ENCODE data around the gene SELPLG. TPM values are rescaled to one million over a fixed set of nuclear protein-coding genes. Genes with fewer than 3 reads are reported as not detected.

Gene SELPLG
- total and polyA plus RNA-seq, 2 donors (not counting 1 experiment from before 2014, with no cell fraction given), result 6.1 to 8.0 TPM

GRCh38 chr12:108573317-108573716 is 60.4 kb downstream of the SELPLG start:
- Histone ChIP-seq H2AFZ (ENCODE audit: insufficient read depth, low read depth, low read length, poor library complexity, severe bottlenecking) (no peak overlapping the region), H3K9ac (ENCODE audit: low read length) (no peak overlapping the region), H3K79me2 (ENCODE audit: control insufficient read depth, insufficient read depth, low read length) (no peaks in the 10 kb centered on the region), H3K4me2 (replicated peaks; ENCODE audit: low read depth, low read length, poor library complexity, severe bottlenecking) (peak overlapping the region; percentile 18), H3K4me1 (ENCODE audit: control insufficient read depth in 2 of 2, insufficient read depth in 2 of 2, low read length in 2 of 2) (peaks cover 33 to 53% of the 10 kb centered on the region in 2 donors), H3K36me3 (replicated peaks in 1 of 2; ENCODE audit: control extremely low read depth in 1 of 2, control insufficient read depth in 1 of 2, extremely low read depth in 1 of 2, insufficient read depth in 2 of 2, low read length in 1 of 2) (peaks cover 0 to 9% of the 10 kb centered on the region in 2 experiments), H3K4me3 (ENCODE audit: control extremely low read depth in 1 of 5, extremely low read depth in 1 of 5, insufficient read depth in 1 of 5, low read depth in 2 of 5, low read length in 4 of 5) (peak overlapping the region in 1 of 5 experiments; percentile 13), H3K27ac (ENCODE audit: low read length in 2 of 2) (no peak overlapping the region), H3K9me3 (ENCODE audit: control extremely low read depth in 1 of 3, control insufficient read depth in 2 of 3, insufficient read depth in 1 of 3, low read length in 2 of 3) (no peaks in the 10 kb centered on the region), H3K27me3 (replicated peaks in 1 of 4; ENCODE audit: control extremely low read depth in 1 of 4, control insufficient read depth in 3 of 4, insufficient read depth in 4 of 4, low read length in 3 of 4) (no peaks in the 10 kb centered on the region), H4K20me1 (ENCODE audit: control insufficient read depth, insufficient read depth, low read length, poor library complexity, severe bottlenecking) (no peaks in the 10 kb centered on the region)
- ATAC-seq (ENCODE audit: low read depth), result no peak
- Mint-ChIP-seq H3K27ac (peak overlapping the region; percentile 47), H3K9me3 (ENCODE audit: insufficient read depth) (peaks cover 2% of the 10 kb centered on the region), H3K27me3 (no peaks in the 10 kb centered on the region), H3K4me1 (peaks cover 68% of the 10 kb centered on the region), H3K4me3 (no peak overlapping the region)
- WGBS (ENCODE audit: insufficient coverage), result no CpG with 5 or more reads among the region's 2 CpGs
- TF ChIP-seq, protein P1, sequence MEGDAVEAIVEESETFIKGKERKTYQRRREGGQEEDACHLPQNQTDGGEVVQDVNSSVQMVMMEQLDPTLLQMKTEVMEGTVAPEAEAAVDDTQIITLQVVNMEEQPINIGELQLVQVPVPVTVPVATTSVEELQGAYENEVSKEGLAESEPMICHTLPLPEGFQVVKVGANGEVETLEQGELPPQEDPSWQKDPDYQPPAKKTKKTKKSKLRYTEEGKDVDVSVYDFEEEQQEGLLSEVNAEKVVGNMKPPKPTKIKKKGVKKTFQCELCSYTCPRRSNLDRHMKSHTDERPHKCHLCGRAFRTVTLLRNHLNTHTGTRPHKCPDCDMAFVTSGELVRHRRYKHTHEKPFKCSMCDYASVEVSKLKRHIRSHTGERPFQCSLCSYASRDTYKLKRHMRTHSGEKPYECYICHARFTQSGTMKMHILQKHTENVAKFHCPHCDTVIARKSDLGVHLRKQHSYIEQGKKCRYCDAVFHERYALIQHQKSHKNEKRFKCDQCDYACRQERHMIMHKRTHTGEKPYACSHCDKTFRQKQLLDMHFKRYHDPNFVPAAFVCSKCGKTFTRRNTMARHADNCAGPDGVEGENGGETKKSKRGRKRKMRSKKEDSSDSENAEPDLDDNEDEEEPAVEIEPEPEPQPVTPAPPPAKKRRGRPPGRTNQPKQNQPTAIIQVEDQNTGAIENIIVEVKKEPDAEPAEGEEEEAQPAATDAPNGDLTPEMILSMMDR (IDR thresholded peaks at IDR 0.05), result no peak
- TF ChIP-seq EZH2 (IDR thresholded peaks at IDR 0.05; ENCODE audit: borderline replicate concordance, insufficient read depth, low read depth, low read length, poor library complexity, severe bottlenecking), result no peak
- POLR2A ChIA-PET, result interaction anchor here (0.9 to 1.9 kb wide), 6 partner anchors 11 to 62 kb away, joined by 3 to 9 read pairs (median 3); partner anchors contain the start of gene ISCU
- DNase-seq, result no peak
- intact Hi-C loops (cut with micrococcal nuclease), result no loop called here
- CTCF ChIA-PET, result interaction anchor here (0.7 to 19.8 kb wide), 8 partner anchors 11 to 277 kb away, joined by 3 to 424 read pairs (median 9); partner anchors contain the start of genes ISCU and SELPLG

GRCh38 chr12:108572166-108572790 is 61.4 kb downstream of the SELPLG start:
- no peak for TF ChIP-seq EZH2 (IDR thresholded peaks at IDR 0.05; ENCODE audit: borderline replicate concordance, insufficient read depth, low read depth, low read length, poor library complexity, severe bottlenecking)
- TF ChIP-seq, protein P1 (IDR thresholded peaks at IDR 0.05), result no peak
- no peak overlapping the region for H3K27ac ChIP-seq (ENCODE audit: low read length in 2 of 2)
- POLR2A ChIA-PET, result interaction anchor here (0.6 to 1.9 kb wide), 7 partner anchors 43 to 290 kb away, joined by 3 to 9 read pairs (median 3); no protein-coding TSS in a partner anchor
- H3K9me3 Mint-ChIP-seq (ENCODE audit: insufficient read depth), result no peaks in the 10 kb centered on the region
- H3K4me3 Mint-ChIP-seq, result peak overlapping the region; percentile 38
- H2AFZ ChIP-seq (ENCODE audit: insufficient read depth, low read depth, low read length, poor library complexity, severe bottlenecking), result peak overlapping the region; percentile 0
- no peaks in the 10 kb centered on the region for H3K79me2 ChIP-seq (ENCODE audit: control insufficient read depth, insufficient read depth, low read length)
- ATAC-seq (ENCODE audit: low read depth) (peak; percentile 44), DNase-seq (peak; percentile 48)
- CTCF ChIA-PET, result interaction anchor here (0.7 to 19.8 kb wide), 11 partner anchors 8 to 253 kb away, joined by 3 to 424 read pairs (median 7); partner anchors contain the start of genes ISCU and SELPLG
- peaks cover 78% of the 10 kb centered on the region for H3K4me1 Mint-ChIP-seq
- WGBS (ENCODE audit: insufficient coverage), result 65% methylated on average over 6 of the region's 8 CpGs
- intact Hi-C loops (cut with micrococcal nuclease), result no loop called here
- H3K9me3 ChIP-seq (ENCODE audit: control extremely low read depth in 1 of 3, control insufficient read depth in 2 of 3, insufficient read depth in 1 of 3, low read length in 2 of 3), result no peaks in the 10 kb centered on the region
- no peaks in the 10 kb centered on the region for H3K27me3 ChIP-seq (replicated peaks in 1 of 4; ENCODE audit: control extremely low read depth in 1 of 4, control insufficient read depth in 3 of 4, insufficient read depth in 4 of 4, low read length in 3 of 4)
- no peaks in the 10 kb centered on the region for H4K20me1 ChIP-seq (ENCODE audit: control insufficient read depth, insufficient read depth, low read length, poor library complexity, severe bottlenecking)
- peak overlapping the region; percentile 80 for H3K27ac Mint-ChIP-seq
- H3K36me3 ChIP-seq (replicated peaks in 1 of 2; ENCODE audit: control extremely low read depth in 1 of 2, control insufficient read depth in 1 of 2, extremely low read depth in 1 of 2, insufficient read depth in 2 of 2, low read length in 1 of 2), result peaks cover 3 to 20% of the 10 kb centered on the region in 2 experiments
- no peak overlapping the region for H3K4me3 ChIP-seq (ENCODE audit: control extremely low read depth in 1 of 5, extremely low read depth in 1 of 5, insufficient read depth in 1 of 5, low read depth in 2 of 5, low read length in 4 of 5)
- H3K4me2 ChIP-seq (replicated peaks; ENCODE audit: low read depth, low read length, poor library complexity, severe bottlenecking), result peak overlapping the region; percentile 18
- peak overlapping the region; percentile 22 for H3K9ac ChIP-seq (ENCODE audit: low read length)
- no peaks in the 10 kb centered on the region for H3K27me3 Mint-ChIP-seq
- peaks cover 43 to 64% of the 10 kb centered on the region in 2 donors for H3K4me1 ChIP-seq (ENCODE audit: control insufficient read depth in 2 of 2, insufficient read depth in 2 of 2, low read length in 2 of 2)
